Naive thymus-derived CD4-positive, alpha-beta T cell (primary cell): ENCODE results near the gene ABCF1. TPM values are rescaled to one million over a fixed set of nuclear protein-coding genes. Genes with fewer than 3 reads are reported as not detected.

ENCODE experiments used
- ATAC-seq: fragments of 150-1000 bp; cut with Tn5 transposase; 2 replicates; pipeline ENCODE4 v1.10.0; 2021; ENCODE audit warnings: mild to moderate bottlenecking, moderate library complexity
- CTCF ChIA-PET: fragments of 350-600 bp; sonication (Branson Sonifier 250); formaldehyde crosslinking; loops from one replicate; lab custom pipeline; 2021; ENCODE audit warnings: antibody characterized with exemption; lab: Charles Lee
- POLR2A ChIA-PET: fragments of 350-600 bp; sonication (Branson Sonifier 250); formaldehyde crosslinking; loops from one replicate; lab custom pipeline; 2021; ENCODE audit warnings: antibody characterized with exemption, inconsistent platforms; lab: Charles Lee
- DNase-seq, 9 donors: peaks; one replicate each; pipeline versions ENCODE4 v3.0.0 to v3.0.0-alpha.2; 2020 to 2022; ENCODE audit warnings: mixed read lengths in 1 of 9
- H3K27ac ChIP-seq: one replicate; pipeline ENCODE4 v1.7.0; 2013; ENCODE audit warnings: mild to moderate bottlenecking, low read depth, low read length, moderate library complexity
- H3K27me3 ChIP-seq, 2 donors: one replicate each; pipeline ENCODE4 v1.7.0; 2013; ENCODE audit warnings: low read length in 2 of 2, mild to moderate bottlenecking in 2 of 2, moderate library complexity in 2 of 2; ENCODE audit not compliant: control insufficient read depth in 2 of 2, insufficient read depth in 2 of 2
- H3K36me3 ChIP-seq, 3 experiments: 1 replicate in 2 of 3; 2 replicates in 1 of 3; pipeline ENCODE4 v1.7.0; 2013; ENCODE audit warnings: low read length in 3 of 3, mild to moderate bottlenecking in 3 of 3, moderate library complexity in 1 of 3; ENCODE audit not compliant: insufficient read depth in 3 of 3, control insufficient read depth in 2 of 3
- H3K4me1 ChIP-seq, 2 donors: one replicate each; pipeline ENCODE4 v1.7.0; 2013; ENCODE audit warnings: low read length in 2 of 2, mild to moderate bottlenecking in 2 of 2, moderate library complexity in 1 of 2; ENCODE audit not compliant: control insufficient read depth in 2 of 2, insufficient read depth in 2 of 2
- H3K4me3 ChIP-seq: 2 replicates; pipeline ENCODE4 v1.7.0; 2013; ENCODE audit warnings: mild to moderate bottlenecking, low read length
- H3K9me3 ChIP-seq, 3 experiments: 1 replicate in 2 of 3; 2 replicates in 1 of 3; pipeline ENCODE4 v1.7.0; 2013; ENCODE audit warnings: low read length in 3 of 3; ENCODE audit not compliant: control insufficient read depth in 2 of 3
- H3K27ac Mint-ChIP-seq, 9 donors: one replicate each; pipeline ENCODE4 v1.8.0; 2020 to 2022; ENCODE audit warnings: mixed read lengths in 9 of 9, mild to moderate bottlenecking in 8 of 9, moderate library complexity in 5 of 9, inconsistent platforms in 2 of 9
- H3K27me3 Mint-ChIP-seq, 5 donors: one replicate each; pipeline ENCODE4 v1.8.0; 2021 to 2022; ENCODE audit warnings: mixed read lengths in 5 of 5, mild to moderate bottlenecking in 1 of 5
- H3K36me3 Mint-ChIP-seq, 5 donors: one replicate each; pipeline ENCODE4 v1.8.0; 2020 to 2022; ENCODE audit warnings: mixed read lengths in 5 of 5, mild to moderate bottlenecking in 3 of 5, inconsistent platforms in 1 of 5
- H3K4me1 Mint-ChIP-seq, 7 donors: one replicate each; pipeline ENCODE4 v1.8.0; 2020 to 2022; ENCODE audit warnings: mixed read lengths in 7 of 7, mild to moderate bottlenecking in 3 of 7, inconsistent platforms in 1 of 7
- H3K4me3 Mint-ChIP-seq, 10 donors: one replicate each; pipeline ENCODE4 v1.8.0; 2020 to 2022; ENCODE audit warnings: mild to moderate bottlenecking in 10 of 10, mixed read lengths in 10 of 10, moderate library complexity in 6 of 10, inconsistent platforms in 2 of 10
- H3K9me3 Mint-ChIP-seq, 11 donors: one replicate each; pipeline ENCODE4 v1.8.0; 2020 to 2022; ENCODE audit warnings: mixed read lengths in 11 of 11, mild to moderate bottlenecking in 4 of 11, inconsistent platforms in 1 of 11, moderate library complexity in 1 of 11
- intact Hi-C, 2 donors: fragments of 100-400 bp; cut with micrococcal nuclease; formaldehyde crosslinking; loops; one replicate each; pipeline ENCODE4 v1.15.1; 2023
- polyA plus RNA-seq, 2 donors: library from polyadenylated mRNA; unstranded; fragments of 300-500 nt; fragmentation: Illumina TruSeq; gene quantifications; one replicate each; pipeline ENCODE4 v1.2.3, GENCODE V29; 2021
- total RNA-seq, 6 experiments: library from RNA in 5 of 6; stranded (reverse) in 5 of 6; gene quantifications; 1 replicate in 5 of 6; 2 replicates in 1 of 6; pipeline ENCODE4 v1.2.3 and lab custom pipeline; 2021 to 2026

ABCF1 gene
- total and polyA plus RNA-seq, 7 experiments from 2014 or later, result 25.2 to 116 (median 73.8) TPM

GRCh38 chr6:30618270-30618797, 47.1 kb downstream of the ABCF1 start:
- peak overlapping the region; percentile 93 for H3K27ac ChIP-seq
- H3K36me3 ChIP-seq, result peaks cover 15 to 51% (median 17%) of the 10 kb centered on the region in 3 experiments
- peaks cover 21 to 25% of the 10 kb centered on the region in 2 donors for H3K4me1 ChIP-seq
- no peaks in the 10 kb centered on the region for H3K27me3 ChIP-seq
- Mint-ChIP-seq H3K4me1 (peaks cover 23 to 45% (median 31%) of the 10 kb centered on the region in 7 donors), H3K9me3 (peaks cover 0 to 26% (median 0%) of the 10 kb centered on the region in 11 donors), H3K27me3 (peaks cover 0 to 14% (median 0%) of the 10 kb centered on the region in 5 donors), H3K36me3 (peaks cover 14 to 45% (median 30%) of the 10 kb centered on the region in 5 donors), H3K4me3 (peak overlapping the region; percentile 88 to 100 (median 96)), H3K27ac (peak overlapping the region; percentile 98 to 100 (median 100))
- H3K9me3 ChIP-seq, result no peaks in the 10 kb centered on the region
- ChIA-PET POLR2A (interaction anchor here (0.5 to 2.8 kb wide), 37 partner anchors 8 to 1335 kb away, joined by 3 to 21 read pairs (median 5); partner anchors contain the start of genes ABCF1, ATAT1, C6orf136 and DHX16), CTCF (interaction anchor here (0.6 to 2.4 kb wide), 6 partner anchors 60 to 112 kb away, joined by 3 to 13 read pairs (median 4); no protein-coding TSS in a partner anchor)
- ATAC-seq (no peak), DNase-seq (no peak)
- H3K4me3 ChIP-seq, result peak overlapping the region; percentile 82
- intact Hi-C loops, result loop anchor here (5.0 to 10.0 kb wide), 8 partner anchors 124 to 1579 kb away; partner anchors contain the start of genes TRIM39 (in 2 of the 2), AGPAT1 (in 1 of the 2), DDR1 (in 1 of the 2) and FLOT1 (in 1 of the 2)

GRCh38 chr6:30619561-30619960, 48.3 kb downstream of the ABCF1 start:
- Histone ChIP-seq H3K36me3 (peaks cover 15 to 63% (median 21%) of the 10 kb centered on the region in 3 experiments), H3K4me3 (no peak overlapping the region), H3K9me3 (no peaks in the 10 kb centered on the region), H3K27ac (peak overlapping the region; percentile 93), H3K4me1 (peaks cover 13 to 15% of the 10 kb centered on the region in 2 donors), H3K27me3 (no peaks in the 10 kb centered on the region)
- DNase-seq, result no peak
- Mint-ChIP-seq H3K36me3 (peaks cover 14 to 38% (median 32%) of the 10 kb centered on the region in 5 donors), H3K27ac (peak overlapping the region in 7 of 9 donors; percentile 53 to 100 (median 100)), H3K9me3 (peaks cover 0 to 26% (median 0%) of the 10 kb centered on the region in 11 donors), H3K4me3 (peak overlapping the region in 7 of 10 donors; percentile 88 to 100 (median 95)), H3K4me1 (peaks cover 15 to 34% (median 21%) of the 10 kb centered on the region in 7 donors), H3K27me3 (peaks cover 0 to 14% (median 0%) of the 10 kb centered on the region in 5 donors)
- intact Hi-C loops, result loop anchor here (5.0 to 10.0 kb wide), 8 partner anchors 123 to 1578 kb away; partner anchors contain the start of genes TRIM39 (in 2 of the 2), AGPAT1 (in 1 of the 2), DDR1 (in 1 of the 2) and FLOT1 (in 1 of the 2)
- ATAC-seq, result no peak
- CTCF ChIA-PET, result interaction anchor here (2.4 kb wide), 1 partner anchor 59 kb away, joined by 10 read pairs; no protein-coding TSS in a partner anchor
- POLR2A ChIA-PET, result interaction anchor here (0.7 to 2.8 kb wide), 6 partner anchors 9 to 78 kb away, joined by 3 to 21 read pairs (median 8); partner anchors contain the start of gene PRR3

- Mint-ChIP-seq H3K36me3 (peaks cover 7 to 25% (median 13%) of the 10 kb centered on the region in 5 donors), H3K27me3 (no peaks in the 10 kb centered on the region), H3K4me1 (peaks cover 17 to 35% (median 28%) of the 10 kb centered on the region in 7 donors), H3K4me3 (peak overlapping the region in 1 of 10 donors; percentile 88), H3K27ac (peak overlapping the region in 8 of 9 donors; percentile 72 to 97 (median 92)), H3K9me3 (no peaks in the 10 kb centered on the region)
- Histone ChIP-seq H3K36me3 (peaks cover 0 to 62% (median 19%) of the 10 kb centered on the region in 3 experiments), H3K27me3 (no peaks in the 10 kb centered on the region), H3K9me3 (no peaks in the 10 kb centered on the region), H3K4me3 (no peak overlapping the region), H3K4me1 (peaks cover 10 to 13% of the 10 kb centered on the region in 2 donors), H3K27ac (peak overlapping the region; percentile 92)
- ChIA-PET POLR2A (interaction anchor here (1.0 to 2.2 kb wide), 8 partner anchors 8 to 135 kb away, joined by 3 to 22 read pairs (median 4); partner anchors contain the start of genes ABCF1, MRPS18B and PPP1R10), CTCF (interaction anchor here (1.0 to 1.3 kb wide), 2 partner anchors 11 to 80 kb away, joined by 3 read pairs; no protein-coding TSS in a partner anchor)
- ATAC-seq (no peak), DNase-seq (no peak)
- intact Hi-C loops, result no loop called here
Measured at GRCh38 chr6:30625511-30625910, 54.3 kb downstream of the ABCF1 start.

GRCh38 chr6:30626484-30627366, 55.5 kb downstream of the ABCF1 start, which contains the start of gene ATAT1:
Gene ATAT1 (plus strand): TSS chr6:30626874.
- H3K9me3 Mint-ChIP-seq, result peaks cover 0 to 1% (median 0%) of the 10 kb centered on the region in 11 donors
- CTCF ChIA-PET, result interaction anchor here (0.7 to 1.3 kb wide), 4 partner anchors 12 to 147 kb away, joined by 3 read pairs; no protein-coding TSS in a partner anchor
- Histone ChIP-seq H3K4me3 (peak within 1 kb of the TSS; percentile 84), H3K36me3 (peaks cover 0 to 51% (median 19%) of the 10 kb centered on the region in 3 experiments), H3K9me3 (no peaks in the 10 kb centered on the region), H3K27ac (peak within 1 kb of the TSS; percentile 92), H3K27me3 (no peaks in the 10 kb centered on the region), H3K4me1 (peaks cover 10 to 13% of the 10 kb centered on the region in 2 donors)
- DNase-seq (peak; percentile 80 to 90 (median 85)), ATAC-seq (peak; percentile 100)
- POLR2A ChIA-PET, result interaction anchor here (0.6 to 2.2 kb wide), 8 partner anchors 9 to 136 kb away, joined by 3 to 22 read pairs (median 4); partner anchors contain the start of genes ABCF1, MRPS18B and PPP1R10
- H3K36me3 Mint-ChIP-seq, result peaks cover 7 to 27% (median 14%) of the 10 kb centered on the region in 5 donors
- H3K4me3 Mint-ChIP-seq, result peak within 1 kb of the TSS; percentile 88 to 97 (median 92)
- H3K27me3 Mint-ChIP-seq, result no peaks in the 10 kb centered on the region
- intact Hi-C loops, result loop anchor here (1.0 to 2.0 kb wide), 8 partner anchors 9 to 104 kb away; partner anchors contain the start of genes C6orf136 (in 2 of the 2), DHX16 (in 2 of the 2), MRPS18B (in 2 of the 2) and PPP1R10 (in 2 of the 2)
- H3K4me1 Mint-ChIP-seq, result peaks cover 15 to 35% (median 24%) of the 10 kb centered on the region in 7 donors
- peak within 1 kb of the TSS; percentile 89 to 97 (median 96) for H3K27ac Mint-ChIP-seq

GRCh38 chr6:30635834-30636233, 64.6 kb downstream of the ABCF1 start:
- intact Hi-C loops, result no loop called here
- peaks cover 1 to 14% (median 7%) of the 10 kb centered on the region in 7 donors for H3K4me1 Mint-ChIP-seq
- CTCF ChIA-PET, result interaction anchor here (0.6 kb wide), 1 partner anchor 1020 kb away, joined by 3 read pairs; the partner anchor contains the start of gene APOM

More at GRCh38 chr6:30635834-30636233, 64.6 kb downstream of the ABCF1 start:
- Histone ChIP-seq H3K4me1 (peaks cover 0 to 2% of the 10 kb centered on the region in 2 donors), H3K4me3 (no peak overlapping the region), H3K36me3 (peaks cover 0 to 10% (median 0%) of the 10 kb centered on the region in 3 experiments), H3K9me3 (no peaks in the 10 kb centered on the region), H3K27me3 (no peaks in the 10 kb centered on the region), H3K27ac (no peak overlapping the region)
- H3K27me3 Mint-ChIP-seq, result no peaks in the 10 kb centered on the region
- H3K27ac Mint-ChIP-seq, result no peak overlapping the region
- peaks cover 0 to 1% (median 0%) of the 10 kb centered on the region in 11 donors for H3K9me3 Mint-ChIP-seq
- no peak overlapping the region for H3K4me3 Mint-ChIP-seq
- H3K36me3 Mint-ChIP-seq, result peaks cover 0 to 28% (median 21%) of the 10 kb centered on the region in 5 donors
- POLR2A ChIA-PET, result interaction anchor here (0.5 to 1.3 kb wide), 2 partner anchors 21 to 23 kb away, joined by 3 to 4 read pairs; no protein-coding TSS in a partner anchor
- ATAC-seq (no peak), DNase-seq (no peak)
